ENCODE data around the gene GNAO1. TPM values are rescaled to one million over a fixed set of nuclear protein-coding genes. Genes with fewer than 3 reads are reported as not detected.

The GNAO1 gene
- total and polyA plus RNA-seq, 9 of the 15 experiments (the other 6 are each of a cell fraction or from before 2014, with no cell fraction given), result 0.07 to 0.42 (median 0.08) TPM; not detected in 5

DNA sequence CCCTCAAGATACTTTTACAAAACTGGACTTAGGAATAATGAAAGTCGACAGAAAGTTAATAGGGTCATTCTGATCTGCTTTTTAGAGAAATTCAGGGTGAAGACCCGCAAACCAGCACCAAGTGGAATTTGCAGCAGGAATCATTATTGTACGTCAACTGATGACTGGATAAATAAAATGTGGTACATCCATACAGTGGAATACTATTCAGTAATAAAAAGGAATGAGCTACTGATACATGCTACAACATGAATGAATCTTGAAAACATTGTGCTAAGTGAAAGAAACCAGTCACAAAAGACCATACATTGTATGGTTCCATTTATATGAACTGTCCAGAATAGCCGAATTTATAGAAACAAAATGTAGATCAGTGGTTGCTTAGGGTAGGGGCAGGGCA lies 83.1 kb downstream of the GNAO1 start:
- in situ Hi-C loops (cut with MboI), result no loop called here
- ATAC-seq (no peak), FAIRE-seq (no peak), DNase-seq (ENCODE audit: extremely low read depth in 1 of 4, low spot score in 3 of 4) (no peak)
- ChIA-PET POLR2A (interaction anchor here (1.2 to 1.5 kb wide), 2 partner anchors 10 to 22 kb away, joined by 3 to 5 read pairs; no protein-coding TSS in a partner anchor), CTCF (ENCODE audit: low intra/inter-chr PET ratio) (no interaction called here)
- Histone ChIP-seq H3K79me2 (ENCODE audit: control insufficient read depth, insufficient read depth, low read length) (no peaks in the 10 kb centered on the region), H4K20me1 (replicated peaks; ENCODE audit: control insufficient read depth, insufficient read depth, low read length) (no peaks in the 10 kb centered on the region), H3K4me3 (no peak overlapping the region), H3K36me3 (ENCODE audit: control insufficient read depth, insufficient read depth, low read length) (no peaks in the 10 kb centered on the region), H3K4me1 (replicated peaks in 1 of 2; ENCODE audit: control insufficient read depth in 2 of 2, insufficient read depth in 2 of 2, low read length in 2 of 2) (peaks cover 14 to 32% of the 10 kb centered on the region in 2 experiments), H2AFZ (ENCODE audit: low read depth, low read length) (no peak overlapping the region), H3K9ac (ENCODE audit: insufficient read depth in 1 of 2, low read depth in 2 of 2, low read length in 2 of 2) (no peak overlapping the region), H3K27ac (ENCODE audit: extremely low read depth, low read depth, low read length) (no peak overlapping the region), H3K27me3 (ENCODE audit: control insufficient read depth in 2 of 2, insufficient read depth in 2 of 2, low read length in 2 of 2) (no peaks in the 10 kb centered on the region), H3K9me1 (ENCODE audit: control insufficient read depth, insufficient read depth, low read length) (no peaks in the 10 kb centered on the region), H3K4me2 (ENCODE audit: insufficient read depth, low read length) (no peak overlapping the region), H3K9me3 (replicated peaks; ENCODE audit: control insufficient read depth, insufficient read depth, low read depth, low read length) (0 out of 2 replicates have a peak, but pooled peaks cover 2% of the 10 kb centered on the region)
- no peak for TF ChIP-seq NFIC (IDR thresholded peaks at IDR 0.05)
- TF ChIP-seq, protein P1, sequence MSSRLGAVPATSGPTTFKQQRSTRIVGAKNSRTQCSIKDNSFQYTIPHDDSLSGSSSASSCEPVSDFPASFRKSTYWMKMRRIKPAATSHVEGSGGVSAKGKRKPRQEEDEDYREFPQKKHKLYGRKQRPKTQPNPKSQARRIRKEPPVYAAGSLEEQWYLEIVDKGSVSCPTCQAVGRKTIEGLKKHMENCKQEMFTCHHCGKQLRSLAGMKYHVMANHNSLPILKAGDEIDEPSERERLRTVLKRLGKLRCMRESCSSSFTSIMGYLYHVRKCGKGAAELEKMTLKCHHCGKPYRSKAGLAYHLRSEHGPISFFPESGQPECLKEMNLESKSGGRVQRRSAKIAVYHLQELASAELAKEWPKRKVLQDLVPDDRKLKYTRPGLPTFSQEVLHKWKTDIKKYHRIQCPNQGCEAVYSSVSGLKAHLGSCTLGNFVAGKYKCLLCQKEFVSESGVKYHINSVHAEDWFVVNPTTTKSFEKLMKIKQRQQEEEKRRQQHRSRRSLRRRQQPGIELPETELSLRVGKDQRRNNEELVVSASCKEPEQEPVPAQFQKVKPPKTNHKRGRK (tag; IDR thresholded peaks at IDR 0.05), result no peak
- no peak for TF ChIP-seq ZBTB43 (CRISPR knock-in tag; IDR thresholded peaks at IDR 0.05)
- no peak for TF ChIP-seq CSDE1 (IDR thresholded peaks at IDR 0.05)
- TF ChIP-seq XRCC3 (IDR thresholded peaks at IDR 0.05), result no peak
- no peak for TF ChIP-seq CREBBP (IDR thresholded peaks at IDR 0.05; ENCODE audit: low read depth, low read length)
- no peak for TF ChIP-seq ZNF830 (CRISPR knock-in tag; IDR thresholded peaks at IDR 0.05)
- peak; percentile 57 for TF ChIP-seq ZNF146 (CRISPR knock-in tag; IDR thresholded peaks at IDR 0.05; ENCODE audit: unreplicated experiment)
- no peak for TF ChIP-seq SMARCB1 (IDR thresholded peaks at IDR 0.05; ENCODE audit: insufficient read length, low read depth)
- peak; percentile 44 for TF ChIP-seq RBM25 (IDR thresholded peaks at IDR 0.05; ENCODE audit: low read depth, low read length, severe bottlenecking)
- TF ChIP-seq ARID3A (IDR thresholded peaks at IDR 0.05; ENCODE audit: borderline replicate concordance, low read depth, low read length), result no peak
- TF ChIP-seq BRCA1 (IDR thresholded peaks at IDR 0.05), result no peak
- TF ChIP-seq BRCA1 (CRISPR knock-in tag; IDR thresholded peaks at IDR 0.05), result no peak
- 0 out of 3 replicates have a peak, but pooled peaks of 1 of the 2 experiments have one; percentile 22 for TF ChIP-seq CBX3 (IDR thresholded peaks at IDR 0.05; ENCODE audit: borderline replicate concordance in 1 of 2, low read length in 2 of 2)
- no peak for TF ChIP-seq HMG20B (CRISPR knock-in tag; IDR thresholded peaks at IDR 0.05)
- no peak for TF ChIP-seq ZNF3 (CRISPR knock-in tag; IDR thresholded peaks at IDR 0.05)
- TF ChIP-seq ZNF79 (CRISPR knock-in tag; IDR thresholded peaks at IDR 0.05; ENCODE audit: low read depth), result no peak
- WGBS (ENCODE audit: insufficient coverage, low coverage, missing lambda C conversion rate), result 50% methylated on average over 4 of the region's 4 CpGs
- intact Hi-C loops (cut with micrococcal nuclease), result no loop called here
- BruUV-seq (replicated peaks), result no TSS peak
